Tibial nerve (tissue), 4 donors: Measurements from ENCODE around the gene CTPS2. TPM values are rescaled to one million over a fixed set of nuclear protein-coding genes. Genes with fewer than 3 reads are reported as not detected.

Experiments used
- DNase-seq, 2 donors: peaks; one replicate each; pipeline ENCODE4 v3.0.0-alpha.2; 2019; ENCODE audit warnings: low spot score in 2 of 2
- H3K27ac ChIP-seq, 4 donors: fragments of 200-600 bp; sonication (generic) in 3 of 4; one replicate each; pipeline ENCODE4 v1.5.1; 2017 to 2019; ENCODE audit warnings: mild to moderate bottlenecking in 1 of 4
- H3K27me3 ChIP-seq, 2 donors: fragments of 200-600 bp; sonication (generic) in 1 of 2; one replicate each; pipeline versions ENCODE4 v1.5.1 to v1.6.0; 2017 to 2019
- H3K36me3 ChIP-seq, 3 donors: fragments of 200-600 bp; sonication (generic); one replicate each; pipeline ENCODE4 v1.5.1; 2018 to 2019
- H3K4me1 ChIP-seq, 4 donors: fragments of 200-600 bp; sonication (generic) in 3 of 4; one replicate each; pipeline ENCODE4 v1.5.1; 2017 to 2019
- H3K4me3 ChIP-seq, 4 donors: fragments of 200-600 bp; sonication (generic) in 3 of 4; one replicate each; pipeline ENCODE4 v1.5.1; 2017 to 2019; ENCODE audit warnings: mild to moderate bottlenecking in 1 of 4, moderate library complexity in 1 of 4
- H3K9me3 ChIP-seq, 4 donors: fragments of 200-600 bp; sonication (generic) in 3 of 4; one replicate each; pipeline ENCODE4 v1.5.1; 2017 to 2019
- CTCF ChIP-seq, 5 experiments: fragments of 200-600 bp in 3 of 5; fragments of 450-650 bp in 2 of 5; sonication (generic) in 3 of 5; IDR thresholded peaks; one replicate each; pipeline ENCODE4 v1.5.1; 2016 to 2019; ENCODE audit warnings: antibody characterized with exemption in 5 of 5, mild to moderate bottlenecking in 3 of 5, moderate library complexity in 2 of 5
- EP300 ChIP-seq, 2 donors: sonication (generic); formaldehyde crosslinking; IDR thresholded peaks; one replicate each; pipeline ENCODE4 v1.6.1; 2017; ENCODE audit warnings: antibody characterized with exemption in 2 of 2, mild to moderate bottlenecking in 1 of 2
- POLR2A ChIP-seq, 2 donors: fragments of 450-650 bp; IDR thresholded peaks; one replicate each; pipeline ENCODE4 v1.6.1; 2017; ENCODE audit warnings: antibody characterized with exemption in 2 of 2, mild to moderate bottlenecking in 2 of 2, moderate library complexity in 2 of 2
- WGBS, 2 donors: methylation state at CpG; one replicate each; pipeline ENCODE4 v1.1.5; 2018; 5-methylcytosine and 5-hydroxymethylcytosine counted together
- total RNA-seq, 4 donors: library from RNA; depleted of rRNA; stranded (reverse); fragments of >200 nt; gene quantifications; one replicate each; pipeline ENCODE4 v1.1.0, GENCODE V29; 2016

The CTPS2 gene
- total RNA-seq, 4 donors from 2014 or later, result 15.9 to 27.5 (median 18.7) TPM

- WGBS, 2 donors, result 85 to 91% methylated on average over 5 of the region's 5 CpGs
- Histone ChIP-seq H3K4me1 (no peaks in the 10 kb centered on the region), H3K27me3 (no peaks in the 10 kb centered on the region), H3K27ac (no peak overlapping the region), H3K4me3 (no peak overlapping the region), H3K36me3 (peaks cover 0 to 65% (median 6%) of the 10 kb centered on the region in 3 donors), H3K9me3 (no peaks in the 10 kb centered on the region)
- DNase-seq, result no peak
- no peak for TF ChIP-seq POLR2A (IDR thresholded peaks at IDR 0.05)
- no peak for TF ChIP-seq CTCF (IDR thresholded peaks at IDR 0.05)
- TF ChIP-seq EP300 (IDR thresholded peaks at IDR 0.05), result no peak
These were observed 36.0 kb upstream of the CTPS2 start for GRCh38 chrX:16748425-16748824.

- no peaks in the 10 kb centered on the region for H3K9me3 ChIP-seq
- H3K27ac ChIP-seq, result no peak overlapping the region
- no peak for DNase-seq
- H3K4me1 ChIP-seq, result no peaks in the 10 kb centered on the region
- no peak for TF ChIP-seq EP300 (IDR thresholded peaks at IDR 0.05)
- TF ChIP-seq POLR2A (IDR thresholded peaks at IDR 0.05), result no peak
- TF ChIP-seq CTCF (IDR thresholded peaks at IDR 0.05), result no peak
- no peaks in the 10 kb centered on the region for H3K27me3 ChIP-seq
- no peak overlapping the region for H3K4me3 ChIP-seq
- peaks cover 0 to 81% (median 9%) of the 10 kb centered on the region in 3 donors for H3K36me3 ChIP-seq
- WGBS, 2 donors, result 90% methylated on average over 5 of the region's 5 CpGs
These were observed 33.2 kb upstream of the CTPS2 start for GRCh38 chrX:16745659-16746058.

- H3K4me3 ChIP-seq, result no peak overlapping the region
- H3K9me3 ChIP-seq, result no peaks in the 10 kb centered on the region
- H3K36me3 ChIP-seq, result peaks cover 0 to 80% (median 9%) of the 10 kb centered on the region in 3 donors
- no peak for DNase-seq
- TF ChIP-seq CTCF (IDR thresholded peaks at IDR 0.05), result no peak
- WGBS, 2 donors, result 92% methylated on average over 4 to 5 of the region's 5 CpGs
- H3K27ac ChIP-seq, result no peak overlapping the region
- no peaks in the 10 kb centered on the region for H3K4me1 ChIP-seq
- H3K27me3 ChIP-seq, result no peaks in the 10 kb centered on the region
These were observed 32.6 kb upstream of the CTPS2 start for GRCh38 chrX:16745102-16745501.

- DNase-seq, result no peak
- WGBS, 2 donors, result 93 to 95% methylated on average over 12 of the region's 12 CpGs
- Histone ChIP-seq H3K27ac (no peak overlapping the region), H3K27me3 (no peaks in the 10 kb centered on the region), H3K36me3 (peaks cover 0 to 69% (median 9%) of the 10 kb centered on the region in 3 donors), H3K9me3 (no peaks in the 10 kb centered on the region), H3K4me3 (no peak overlapping the region), H3K4me1 (no peaks in the 10 kb centered on the region)
- no peak for TF ChIP-seq CTCF (IDR thresholded peaks at IDR 0.05)
- no peak for TF ChIP-seq POLR2A (IDR thresholded peaks at IDR 0.05)
- no peak for TF ChIP-seq EP300 (IDR thresholded peaks at IDR 0.05)
These were observed 31.3 kb upstream of the CTPS2 start for GRCh38 chrX:16743604-16744325.

- WGBS, 2 donors, result 58 to 67% methylated on average over 6 of the region's 6 CpGs
- Histone ChIP-seq H3K4me1 (no peaks in the 10 kb centered on the region), H3K27me3 (no peaks in the 10 kb centered on the region), H3K36me3 (peaks cover 0 to 63% (median 12%) of the 10 kb centered on the region in 3 donors), H3K9me3 (no peaks in the 10 kb centered on the region), H3K27ac (no peak overlapping the region), H3K4me3 (no peak overlapping the region)
- TF ChIP-seq POLR2A (IDR thresholded peaks at IDR 0.05) (no peak), CTCF (IDR thresholded peaks at IDR 0.05) (no peak), EP300 (IDR thresholded peaks at IDR 0.05) (no peak)
- no peak for DNase-seq
These were observed 27.1 kb upstream of the CTPS2 start for GRCh38 chrX:16739574-16739973.
